C4-2B (cell line): Measurements from ENCODE around the gene MRPS18A.

Experiments used
- H3K27ac ChIP-seq: fragments of 450-650 bp; 2 replicates; pipeline ENCODE4 v1.5.1; 2017
- ZFX ChIP-seq: fragments of 450-650 bp; IDR thresholded peaks from 2 replicates; pipeline ENCODE4 v1.6.1; 2017
- TF ChIP-seq, protein P1 (sequence below): fragments of 450-650 bp; conservative IDR thresholded peaks from 2 replicates; pipeline ENCODE4 v1.5.1; 2017; ENCODE audit warnings: mild to moderate bottlenecking

The MRPS18A gene

DNA sequence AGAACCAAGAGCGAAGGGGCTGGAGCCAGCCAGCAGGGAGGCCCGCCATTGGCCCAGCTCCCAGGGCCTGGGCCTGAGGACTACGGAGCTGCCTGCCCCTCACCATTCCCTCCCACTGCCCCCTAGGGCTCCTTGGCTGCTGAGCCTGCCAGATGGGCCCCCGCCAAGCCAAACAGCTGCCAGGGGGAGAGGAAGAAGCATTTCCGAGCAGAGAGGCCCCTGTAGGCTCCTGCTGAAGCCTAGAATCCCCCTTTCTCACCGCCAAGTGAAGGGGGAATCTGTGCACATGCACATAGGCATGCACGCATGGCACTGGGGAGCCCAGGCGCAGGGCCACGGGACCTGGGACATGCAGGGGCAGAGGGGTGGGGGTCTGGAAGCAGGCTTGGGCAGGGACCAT, 28.5 kb upstream of the MRPS18A start:
- TF ChIP-seq, protein P1, sequence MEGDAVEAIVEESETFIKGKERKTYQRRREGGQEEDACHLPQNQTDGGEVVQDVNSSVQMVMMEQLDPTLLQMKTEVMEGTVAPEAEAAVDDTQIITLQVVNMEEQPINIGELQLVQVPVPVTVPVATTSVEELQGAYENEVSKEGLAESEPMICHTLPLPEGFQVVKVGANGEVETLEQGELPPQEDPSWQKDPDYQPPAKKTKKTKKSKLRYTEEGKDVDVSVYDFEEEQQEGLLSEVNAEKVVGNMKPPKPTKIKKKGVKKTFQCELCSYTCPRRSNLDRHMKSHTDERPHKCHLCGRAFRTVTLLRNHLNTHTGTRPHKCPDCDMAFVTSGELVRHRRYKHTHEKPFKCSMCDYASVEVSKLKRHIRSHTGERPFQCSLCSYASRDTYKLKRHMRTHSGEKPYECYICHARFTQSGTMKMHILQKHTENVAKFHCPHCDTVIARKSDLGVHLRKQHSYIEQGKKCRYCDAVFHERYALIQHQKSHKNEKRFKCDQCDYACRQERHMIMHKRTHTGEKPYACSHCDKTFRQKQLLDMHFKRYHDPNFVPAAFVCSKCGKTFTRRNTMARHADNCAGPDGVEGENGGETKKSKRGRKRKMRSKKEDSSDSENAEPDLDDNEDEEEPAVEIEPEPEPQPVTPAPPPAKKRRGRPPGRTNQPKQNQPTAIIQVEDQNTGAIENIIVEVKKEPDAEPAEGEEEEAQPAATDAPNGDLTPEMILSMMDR = no peak
- no peak for TF ChIP-seq ZFX
- H3K27ac ChIP-seq = no peak overlapping the region

DNA sequence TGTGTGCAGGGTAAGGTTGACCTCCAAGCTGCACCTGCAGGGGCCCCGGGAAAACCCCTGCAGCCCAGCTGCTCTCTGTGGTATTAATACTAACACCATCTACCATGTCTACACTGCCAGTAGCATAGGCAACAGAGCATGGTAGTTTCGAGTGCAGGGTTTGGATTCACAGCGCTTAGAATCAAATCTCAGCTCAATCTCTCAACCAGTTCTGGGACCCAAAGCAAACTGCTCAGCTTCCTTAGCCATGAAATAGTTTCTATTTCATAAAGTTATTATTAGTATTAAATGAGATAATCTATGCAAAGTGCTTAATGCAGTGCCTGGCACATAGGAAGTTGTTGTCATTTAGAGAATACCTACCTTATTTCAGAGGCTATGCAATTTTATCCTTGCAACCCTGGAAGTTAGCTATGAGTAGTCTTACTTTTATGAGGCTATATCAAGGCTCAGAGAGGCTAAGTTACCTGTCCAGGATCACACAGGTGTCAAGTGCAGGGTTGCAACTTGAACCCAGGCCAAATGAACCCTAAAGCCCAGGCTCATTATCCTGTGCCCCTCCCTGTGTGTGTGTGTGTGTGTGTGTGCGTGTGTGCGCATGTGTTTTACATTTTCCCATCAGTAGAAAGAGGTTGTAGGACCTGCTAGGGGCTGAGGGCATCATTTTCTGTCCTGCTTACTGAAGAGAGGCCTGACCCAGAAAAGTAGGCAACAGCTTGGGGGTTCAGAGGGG, 27.6 kb upstream of the MRPS18A start:
- TF ChIP-seq ZFX = no peak
- TF ChIP-seq, protein P1 = no peak
- H3K27ac ChIP-seq = no peak overlapping the region

DNA sequence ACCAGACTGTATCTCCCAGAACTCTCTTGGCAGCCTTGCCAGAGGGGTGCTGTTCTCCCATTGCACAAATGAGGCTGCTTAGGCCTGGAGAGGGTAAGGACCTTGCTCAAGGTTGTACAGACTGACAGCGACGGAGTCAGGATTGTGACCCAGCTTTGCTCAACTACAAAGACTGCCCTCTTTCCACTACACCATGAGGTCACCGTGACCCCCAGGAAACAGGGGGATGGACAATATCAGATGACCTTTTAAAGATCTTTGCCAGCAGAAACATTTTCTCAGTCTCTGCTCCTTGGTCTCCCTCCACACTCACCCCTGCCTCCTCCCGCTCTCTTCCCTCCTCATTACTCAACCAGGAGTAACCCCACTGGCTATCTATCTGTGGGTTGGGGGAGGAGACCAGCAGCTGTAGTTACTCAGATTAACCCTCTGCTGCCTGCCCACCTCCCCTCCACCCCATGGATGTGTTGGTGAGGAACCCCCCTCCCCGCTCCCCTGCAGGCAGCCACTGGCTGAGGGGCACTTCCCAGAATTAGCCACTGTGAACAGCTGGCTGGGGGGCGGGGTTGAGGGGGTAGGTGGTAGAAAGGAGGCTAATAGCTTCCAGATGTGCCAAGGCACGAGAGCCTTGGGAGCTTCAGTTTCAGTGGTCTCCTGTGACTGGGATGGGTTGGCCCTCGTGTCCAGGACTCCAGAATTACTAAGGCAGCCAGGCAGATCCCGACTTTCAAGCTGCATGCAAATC, 26.9 kb upstream of the MRPS18A start:
- no peak overlapping the region for H3K27ac ChIP-seq
- TF ChIP-seq, protein P1 = no peak
- no peak for TF ChIP-seq ZFX

DNA sequence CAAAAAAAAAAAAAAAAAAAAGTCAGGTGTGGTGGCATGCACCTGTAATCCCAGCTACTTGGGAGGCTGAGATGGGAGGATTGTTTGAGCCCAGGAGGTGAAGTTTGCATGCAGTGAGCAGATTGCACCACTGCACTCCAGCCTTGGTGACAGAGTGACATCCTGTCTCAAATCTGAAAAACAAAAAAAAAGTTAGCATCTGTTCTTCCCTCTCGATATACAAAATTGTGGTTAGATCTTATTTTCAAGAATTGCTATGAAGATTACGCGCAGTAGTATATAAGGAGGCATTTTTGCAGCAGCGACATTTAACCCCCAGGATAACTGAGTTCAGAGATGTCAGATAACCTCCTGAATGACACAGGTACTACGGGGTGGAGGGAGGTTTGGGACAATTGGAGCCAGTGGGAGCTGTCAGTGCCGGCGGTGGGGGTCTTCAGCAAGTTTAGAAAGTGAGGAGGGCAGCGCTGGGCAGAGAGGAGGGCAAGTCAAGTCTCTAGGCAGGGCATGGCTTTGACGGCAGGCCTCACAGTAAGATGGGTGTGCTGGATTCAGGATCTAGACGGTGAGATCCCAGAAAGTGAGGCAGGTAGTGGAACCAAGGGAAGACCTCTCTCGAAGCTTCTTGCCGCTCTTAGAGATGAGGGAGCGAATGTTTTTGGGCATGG, 26.2 kb upstream of the MRPS18A start:
- H3K27ac ChIP-seq = no peak overlapping the region
- TF ChIP-seq, protein P1 = no peak
- TF ChIP-seq ZFX = no peak

DNA sequence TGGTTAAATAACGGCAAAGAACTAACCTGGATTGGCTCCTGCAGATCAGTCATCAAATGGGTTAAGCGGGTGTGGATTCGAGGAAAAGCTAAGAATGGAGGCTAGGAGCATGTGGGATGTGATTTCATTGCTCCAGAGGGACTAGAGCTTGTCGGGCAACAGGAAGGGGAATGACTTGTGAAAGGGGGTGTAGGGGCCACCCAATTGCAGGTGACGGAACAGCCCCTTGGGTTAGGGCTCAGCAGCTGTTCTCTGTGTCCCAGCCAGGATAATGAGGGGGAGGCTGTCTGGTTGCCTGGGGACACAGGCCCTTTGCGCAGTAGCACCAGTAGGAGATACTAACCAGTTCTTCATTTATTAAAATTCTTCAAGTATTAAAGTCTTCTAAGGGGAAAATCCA, 25.0 kb upstream of the MRPS18A start:
- no peak overlapping the region for H3K27ac ChIP-seq
- no peak for TF ChIP-seq ZFX

DNA sequence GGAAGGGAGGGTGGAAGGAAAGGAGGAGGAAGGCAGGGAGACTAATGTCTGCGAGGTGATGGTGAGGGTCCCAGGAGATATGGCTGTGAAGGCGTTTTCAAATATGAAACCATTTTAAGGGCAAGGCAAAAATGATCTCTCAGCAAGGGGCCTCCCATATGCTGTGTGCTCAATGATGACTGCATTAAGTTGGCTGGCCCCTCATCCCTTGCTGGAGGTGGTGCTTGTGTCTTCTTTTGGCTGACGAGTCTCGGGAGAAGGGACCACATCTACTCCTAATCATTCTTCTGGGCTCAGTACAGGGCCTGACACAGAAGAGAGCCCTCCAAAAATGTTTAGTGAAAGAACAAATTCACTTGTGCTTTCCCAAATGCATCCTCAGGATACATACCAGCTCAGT, 23.0 kb upstream of the MRPS18A start:
- H3K27ac ChIP-seq = no peak overlapping the region

DNA sequence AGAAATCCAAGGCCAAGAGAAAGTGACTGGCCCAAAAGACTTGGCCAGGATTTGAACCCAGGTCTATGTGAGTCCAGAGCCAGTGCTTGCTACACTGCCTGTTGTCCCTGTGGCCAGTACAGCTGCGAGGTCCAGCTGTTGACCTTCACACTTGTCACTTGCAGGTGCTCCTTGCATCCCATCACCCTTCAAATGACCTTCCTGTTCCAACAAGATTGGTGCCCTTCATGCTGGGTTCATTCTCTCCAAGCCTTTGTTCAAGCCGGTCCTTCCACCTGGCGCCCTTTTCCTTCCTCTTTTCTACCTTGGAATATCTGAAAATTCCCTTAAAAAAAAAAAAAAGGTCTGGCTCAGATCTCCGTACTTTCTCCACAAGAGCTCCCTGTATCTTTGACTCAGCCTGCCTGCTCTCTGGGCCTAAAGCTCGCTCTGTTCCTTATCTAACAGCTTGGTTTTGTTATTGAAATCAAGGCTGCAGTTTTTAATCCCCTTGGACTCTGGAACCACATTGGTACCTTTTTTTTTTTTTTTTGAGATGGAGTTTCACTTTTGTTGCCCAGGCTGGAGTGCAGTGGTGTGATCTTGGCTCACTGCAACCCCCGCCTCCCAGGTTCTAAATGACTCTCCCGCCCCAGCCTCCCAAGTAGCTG, 22.2 kb upstream of the MRPS18A start:
- no peak for TF ChIP-seq ZFX
- TF ChIP-seq, protein P1 = no peak
- no peak overlapping the region for H3K27ac ChIP-seq

More for the DNA sequence above, 23.0 kb upstream of the MRPS18A start:
- TF ChIP-seq, protein P1 = no peak
- no peak for TF ChIP-seq ZFX
